HEK293 (cell line): ENCODE results near the gene FSTL4.

Source experiments
- CTCF ChIP-seq: fragments of 450-650 bp; formaldehyde crosslinking; IDR thresholded peaks from 2 replicates; pipeline ENCODE4 v1.5.1; 2016; ENCODE audit warnings: missing biosample characterization, missing genetic modification characterization
- SP2 ChIP-seq: fragments of 450-650 bp; formaldehyde crosslinking; IDR thresholded peaks from 2 replicates; pipeline ENCODE4 v1.5.1; 2016; ENCODE audit warnings: missing biosample characterization, missing genetic modification characterization
- YY1 ChIP-seq: fragments of 450-650 bp; formaldehyde crosslinking; IDR thresholded peaks from 2 replicates; pipeline ENCODE4 v1.5.1; 2018; ENCODE audit warnings: missing biosample characterization, missing genetic modification characterization
- ZBTB11 ChIP-seq: fragments of 450-650 bp; formaldehyde crosslinking; conservative IDR thresholded peaks from 2 replicates; pipeline ENCODE4 v1.5.1; 2016; ENCODE audit warnings: low read depth, missing biosample characterization, missing genetic modification characterization
- ZBTB44 ChIP-seq: fragments of 450-650 bp; IDR thresholded peaks from 2 replicates; pipeline ENCODE4 v1.5.1; 2018; ENCODE audit warnings: missing biosample characterization, mild to moderate bottlenecking, missing genetic modification characterization
- ZBTB49 ChIP-seq: fragments of 450-650 bp; formaldehyde crosslinking; IDR thresholded peaks from 2 replicates; pipeline ENCODE4 v1.5.1; 2016; ENCODE audit warnings: missing biosample characterization, missing genetic modification characterization, low read depth
- ZNF175 ChIP-seq: fragments of 450-650 bp; formaldehyde crosslinking; IDR thresholded peaks from 2 replicates; pipeline ENCODE4 v1.5.1; 2016; ENCODE audit warnings: missing biosample characterization, missing genetic modification characterization
- ZNF24 ChIP-seq: fragments of 450-650 bp; formaldehyde crosslinking; IDR thresholded peaks from 2 replicates; pipeline ENCODE4 v1.5.1; 2016; ENCODE audit warnings: missing biosample characterization, missing genetic modification characterization
- ZNF362 ChIP-seq: fragments of 450-650 bp; formaldehyde crosslinking; IDR thresholded peaks from 2 replicates; pipeline ENCODE4 v1.5.1; 2016; ENCODE audit warnings: missing biosample characterization, missing genetic modification characterization
- ZNF473 ChIP-seq: fragments of 450-650 bp; formaldehyde crosslinking; IDR thresholded peaks from 2 replicates; pipeline ENCODE4 v1.5.1; 2017; ENCODE audit warnings: missing biosample characterization, missing genetic modification characterization
- ZNF501 ChIP-seq: fragments of 450-650 bp; formaldehyde crosslinking; IDR thresholded peaks from 2 replicates; pipeline ENCODE4 v1.5.1; 2016; ENCODE audit warnings: missing biosample characterization, missing genetic modification characterization
- ZSCAN23 ChIP-seq: fragments of 450-650 bp; formaldehyde crosslinking; IDR thresholded peaks from 2 replicates; pipeline ENCODE4 v1.5.1; 2016; ENCODE audit warnings: missing biosample characterization, missing genetic modification characterization

- no peak for TF ChIP-seq ZNF473 (tag by site-specific recombination)
- TF ChIP-seq ZSCAN23 = no peak
- TF ChIP-seq ZNF24 (tag by site-specific recombination) = no peak
- TF ChIP-seq ZBTB49 (tag by site-specific recombination) = no peak
- TF ChIP-seq ZNF362 (tag by site-specific recombination) = no peak
- no peak for TF ChIP-seq YY1 (tag by site-specific recombination)
- TF ChIP-seq CTCF (tag by site-specific recombination) = no peak
- no peak for TF ChIP-seq ZBTB44 (tag by site-specific recombination)
- no peak for TF ChIP-seq SP2
- no peak for TF ChIP-seq ZNF501 (tag by site-specific recombination)
- TF ChIP-seq ZBTB11 (tag by site-specific recombination) = no peak
- no peak for TF ChIP-seq ZNF175 (tag by site-specific recombination)
Observed at GRCh38 chr5:133289686-133290367, 322.5 kb downstream of the FSTL4 start.
